SH-SY5Y (cell line): ENCODE results near the gene LRCOL1.

Experiments
- GATA2 ChIP-seq: IDR thresholded peaks from 2 replicates; pipeline ENCODE4 v1.6.1; 2011; ENCODE audit warnings: mild to moderate bottlenecking, low read depth, low read length
- GATA3 ChIP-seq: IDR thresholded peaks from 2 replicates; pipeline ENCODE4 v1.6.1; 2011; ENCODE audit warnings: low read depth, mild to moderate bottlenecking, low read length, moderate library complexity

GRCh38 chr12:132592282-132592970, 18.0 kb downstream of the LRCOL1 start:
- TF ChIP-seq GATA2: no peak
- no peak for TF ChIP-seq GATA3
